A673 (cell line): ENCODE data around the gene MUSTN1. TPM values are rescaled to one million over a fixed set of nuclear protein-coding genes. Genes with fewer than 3 reads are reported as not detected.
A peak's percentile ranks its signal among the peaks of the same experiment; 100 is the strongest.

Source experiments
- BruUV-seq: library from RNA; stranded (reverse); fragments of 400-500 nt; replicated peaks from 2 replicates; lab custom pipeline; 2021; lab: Mats Ljungman, UMichigan
- CTCF ChIA-PET: fragments of 300-600 bp; sonication (Branson Sonifier 250); formaldehyde crosslinking; loops from one replicate; lab custom pipeline; 2022; ENCODE audit warnings: antibody characterized with exemption; lab: Charles Lee
- POLR2A ChIA-PET: fragments of 300-600 bp; sonication (Branson Sonifier 250); formaldehyde crosslinking; loops from one replicate; lab custom pipeline; 2022; ENCODE audit warnings: antibody characterized with exemption; ENCODE audit not compliant: low non-redundant PET; lab: Charles Lee
- DNase-seq: peaks from one replicate; pipeline ENCODE4 v3.0.0-alpha.2; 2015; ENCODE audit warnings: low spot score
- H3K27ac ChIP-seq: fragments of 200-600 bp; sonication (generic); 2 replicates; pipeline ENCODE4 v1.5.1; 2016; ENCODE audit warnings: mixed run types, low read depth, mild to moderate bottlenecking, mixed read lengths, antibody characterized with exemption, low read length; ENCODE audit not compliant: poor library complexity, severe bottlenecking
- H3K27me3 ChIP-seq: fragments of 200-600 bp; sonication (generic); replicated peaks from 2 replicates; pipeline ENCODE4 v1.6.1; 2017; ENCODE audit warnings: mixed run types, low read depth, mild to moderate bottlenecking, mixed read lengths, antibody characterized with exemption, low read length; ENCODE audit not compliant: insufficient read depth, poor library complexity
- H3K36me3 ChIP-seq: fragments of 200-600 bp; sonication (generic); 2 replicates; pipeline ENCODE4 v1.6.1; 2016; ENCODE audit warnings: mixed run types, mild to moderate bottlenecking, mixed read lengths, antibody characterized with exemption, low read length; ENCODE audit not compliant: insufficient read depth, poor library complexity, severe bottlenecking
- H3K4me1 ChIP-seq: fragments of 200-600 bp; sonication (generic); 2 replicates; pipeline ENCODE4 v1.6.1; 2017; ENCODE audit warnings: mixed run types, mild to moderate bottlenecking, mixed read lengths, antibody characterized with exemption, low read length; ENCODE audit not compliant: insufficient read depth, poor library complexity, severe bottlenecking
- H3K4me3 ChIP-seq: fragments of 200-600 bp; sonication (generic); 2 replicates; pipeline ENCODE4 v1.5.1; 2016; ENCODE audit warnings: low read depth, mixed run types, mild to moderate bottlenecking, mixed read lengths, low read length; ENCODE audit not compliant: poor library complexity, severe bottlenecking
- H3K9me3 ChIP-seq: fragments of 200-600 bp; sonication (generic); 2 replicates; pipeline ENCODE4 v1.6.1; 2016; ENCODE audit warnings: mixed run types, low read depth, mild to moderate bottlenecking, mixed read lengths, antibody characterized with exemption, low read length; ENCODE audit not compliant: poor library complexity, severe bottlenecking
- EZH2 ChIP-seq: fragments of 200-600 bp; sonication (generic); IDR thresholded peaks from 2 replicates; pipeline ENCODE4 v1.6.1; 2017; ENCODE audit warnings: borderline replicate concordance, low read depth, mild to moderate bottlenecking, mixed read lengths, antibody characterized with exemption, low read length; ENCODE audit not compliant: poor library complexity, severe bottlenecking
- intact Hi-C: fragments of 100-400 bp; cut with micrococcal nuclease; formaldehyde crosslinking; loops from one replicate; pipeline ENCODE4 v1.10.0; 2022; ENCODE audit not compliant: unreplicated experiment
- total RNA-seq: library from RNA; stranded (reverse); gene quantifications from 2 replicates; pipeline ENCODE4 v1.2.3, GENCODE V29; 2021
- TF ChIP-seq, protein P1 (sequence below): fragments of 300-800, 200-600 bp; sonication (generic); conservative IDR thresholded peaks from 2 replicates; pipeline ENCODE4 v1.5.1; 2017; ENCODE audit warnings: low read depth, mild to moderate bottlenecking, antibody characterized with exemption, low read length, moderate library complexity, mixed read lengths

Gene MUSTN1
- total RNA-seq, 1 experiment from 2014 or later = not detected

DNA sequence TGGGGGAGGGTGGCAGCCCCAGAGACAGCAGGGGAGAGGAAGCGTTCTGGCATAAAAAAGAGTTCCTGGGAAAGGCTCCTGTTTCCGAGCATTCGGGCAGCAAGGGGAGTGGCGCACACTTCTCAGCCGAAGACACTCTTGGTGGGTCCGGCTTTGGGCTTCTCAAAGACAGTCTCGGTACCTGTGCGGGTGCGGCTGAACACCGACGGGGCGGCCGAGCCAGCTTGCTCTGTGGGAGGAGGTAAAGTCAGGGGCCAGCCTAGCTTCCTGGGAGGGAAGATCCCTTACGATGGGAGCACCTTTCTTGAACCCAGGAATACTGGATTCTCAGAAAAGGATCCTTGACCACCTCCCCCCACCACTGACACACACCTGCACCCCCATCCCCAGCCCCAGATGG lies 1.6 kb downstream of the MUSTN1 start:
- Histone ChIP-seq H3K4me3 (no peak overlapping the region), H3K27ac (no peak overlapping the region), H3K4me1 (no peaks in the 10 kb centered on the region), H3K36me3 (no peaks in the 10 kb centered on the region), H3K9me3 (no peaks in the 10 kb centered on the region), H3K27me3 (no peaks in the 10 kb centered on the region)
- no peak for DNase-seq
- ChIA-PET POLR2A (no interaction called here), CTCF (no interaction called here)
- intact Hi-C loops = no loop called here
- BruUV-seq = no TSS peak
- TF ChIP-seq, protein P1, sequence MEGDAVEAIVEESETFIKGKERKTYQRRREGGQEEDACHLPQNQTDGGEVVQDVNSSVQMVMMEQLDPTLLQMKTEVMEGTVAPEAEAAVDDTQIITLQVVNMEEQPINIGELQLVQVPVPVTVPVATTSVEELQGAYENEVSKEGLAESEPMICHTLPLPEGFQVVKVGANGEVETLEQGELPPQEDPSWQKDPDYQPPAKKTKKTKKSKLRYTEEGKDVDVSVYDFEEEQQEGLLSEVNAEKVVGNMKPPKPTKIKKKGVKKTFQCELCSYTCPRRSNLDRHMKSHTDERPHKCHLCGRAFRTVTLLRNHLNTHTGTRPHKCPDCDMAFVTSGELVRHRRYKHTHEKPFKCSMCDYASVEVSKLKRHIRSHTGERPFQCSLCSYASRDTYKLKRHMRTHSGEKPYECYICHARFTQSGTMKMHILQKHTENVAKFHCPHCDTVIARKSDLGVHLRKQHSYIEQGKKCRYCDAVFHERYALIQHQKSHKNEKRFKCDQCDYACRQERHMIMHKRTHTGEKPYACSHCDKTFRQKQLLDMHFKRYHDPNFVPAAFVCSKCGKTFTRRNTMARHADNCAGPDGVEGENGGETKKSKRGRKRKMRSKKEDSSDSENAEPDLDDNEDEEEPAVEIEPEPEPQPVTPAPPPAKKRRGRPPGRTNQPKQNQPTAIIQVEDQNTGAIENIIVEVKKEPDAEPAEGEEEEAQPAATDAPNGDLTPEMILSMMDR = no peak
- TF ChIP-seq EZH2 = no peak

DNA sequence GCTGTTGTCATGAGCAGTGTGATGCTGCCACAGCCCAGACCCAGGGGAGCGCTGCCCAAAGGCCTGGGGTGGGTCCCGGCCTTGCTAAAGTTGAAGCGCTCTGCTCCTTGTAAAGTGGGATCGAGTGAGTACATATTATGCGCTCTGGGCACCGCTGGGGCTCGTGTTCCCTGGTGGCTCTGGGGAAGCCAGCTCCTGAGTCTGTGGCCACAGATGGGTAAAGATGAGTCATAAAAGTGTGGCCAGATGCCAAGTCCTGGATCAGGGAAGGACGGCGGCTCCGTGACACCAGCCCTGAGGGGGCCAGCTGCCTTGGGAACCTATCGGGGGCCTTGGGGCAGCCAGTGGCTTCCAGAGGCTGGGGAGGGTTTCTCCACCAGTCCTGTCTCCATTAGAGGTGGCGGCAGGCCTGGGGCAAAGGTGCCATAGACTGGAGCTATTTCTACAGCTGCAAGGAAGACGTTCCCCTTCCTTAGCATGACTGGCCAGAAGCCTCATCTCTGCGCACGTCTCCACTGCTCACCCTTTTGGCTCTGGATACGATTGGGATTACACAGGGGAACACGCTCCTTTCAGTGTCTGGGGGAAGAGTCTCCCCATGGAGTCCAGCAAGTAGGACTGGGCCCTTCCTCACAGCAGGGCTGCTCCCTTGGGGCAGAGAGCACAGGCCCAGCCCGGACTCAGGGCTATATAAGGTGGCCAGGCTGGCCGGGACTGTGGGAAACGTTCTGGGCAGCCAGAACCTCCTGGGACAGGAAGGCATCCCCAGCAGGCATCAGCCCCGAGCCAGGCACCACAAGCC lies 3.1 kb downstream of the MUSTN1 start:
- no TSS peak for BruUV-seq
- no peaks in the 10 kb centered on the region for H3K27me3 ChIP-seq
- CTCF ChIA-PET = no interaction called here
- intact Hi-C loops = no loop called here
- DNase-seq = peak; percentile 44
- H3K4me1 ChIP-seq = no peaks in the 10 kb centered on the region
- no peak overlapping the region for H3K4me3 ChIP-seq
- H3K36me3 ChIP-seq = no peaks in the 10 kb centered on the region
- TF ChIP-seq, protein P1 = no peak
- TF ChIP-seq EZH2 = no peak
- no peaks in the 10 kb centered on the region for H3K9me3 ChIP-seq
- POLR2A ChIA-PET = interaction anchor here (0.5 kb wide), 1 partner anchor 11 kb away, joined by 4 read pairs; no protein-coding TSS in a partner anchor
- H3K27ac ChIP-seq = no peak overlapping the region

DNA sequence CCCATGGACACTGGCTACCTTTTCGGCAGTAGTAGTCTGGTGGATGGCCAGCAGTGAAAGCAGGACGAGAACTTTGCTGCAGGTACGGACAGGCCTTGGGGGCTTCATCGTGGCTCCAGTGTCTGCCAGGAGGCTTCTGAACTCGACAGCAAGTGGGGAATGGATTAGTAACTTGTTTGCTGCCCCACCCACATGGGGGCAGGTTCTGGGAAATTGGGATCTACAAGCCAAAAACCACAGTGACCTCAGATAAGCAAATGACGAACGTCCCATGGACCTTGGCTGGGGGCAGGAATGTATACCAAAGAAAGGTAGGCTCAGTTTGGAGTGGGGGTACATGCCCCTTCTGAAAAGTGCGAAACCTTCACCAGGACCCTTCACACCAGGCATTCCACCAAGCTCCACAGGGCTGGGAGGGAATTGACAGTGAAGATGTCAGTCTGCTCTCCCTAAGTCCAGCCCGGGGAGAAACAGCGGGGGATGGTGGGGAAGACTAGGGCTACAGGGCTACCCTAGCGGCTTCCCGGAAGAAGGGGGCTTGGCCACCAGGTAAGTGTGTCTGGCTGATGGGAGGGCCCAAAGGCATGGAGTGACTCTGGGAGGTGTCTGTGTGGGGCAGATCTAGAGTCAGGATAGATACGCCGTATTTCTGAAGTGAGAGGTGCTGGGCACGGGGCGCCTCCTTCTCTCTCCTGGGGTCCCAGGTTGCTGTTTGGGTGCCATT lies 4.1 kb downstream of the MUSTN1 start, which contains the start of gene ITIH4:
ITIH4 (minus strand) TSS at position 138 of the 724 bp plus-strand sequence; CDS start at position 108, 30 bp downstream.
- Histone ChIP-seq H3K9me3 (no peaks in the 10 kb centered on the region), H3K27me3 (no peaks in the 10 kb centered on the region), H3K36me3 (no peaks in the 10 kb centered on the region), H3K4me3 (no peak within 1 kb of the TSS), H3K4me1 (no peaks in the 10 kb centered on the region), H3K27ac (no peak within 1 kb of the TSS)
- no TSS peak for BruUV-seq
- ChIA-PET POLR2A (no interaction called here), CTCF (no interaction called here)
- TF ChIP-seq, protein P1 = no peak
- no peak for TF ChIP-seq EZH2
- no peak for DNase-seq
- intact Hi-C loops = no loop called here
